HEK293 (cell line): ENCODE results near the gene MCUR1.

Experiments
- CTCF ChIA-PET: fragments of 350-600 bp; formaldehyde crosslinking; extraction: SDS; loops from one replicate; lab custom pipeline; 2021; ENCODE audit warnings: antibody characterized with exemption; lab: Yijun Ruan, JAX
- POLR2A ChIA-PET: fragments of 300-600 bp; formaldehyde crosslinking; extraction: SDS; loops from one replicate; lab custom pipeline; 2020; ENCODE audit warnings: antibody characterized with exemption, inconsistent platforms; lab: Yijun Ruan, JAX
- H3K27ac ChIP-seq: fragments of 200-500 bp; sonication (Bioruptor generic); 2 replicates; pipeline ENCODE4 v1.5.1; 2014; ENCODE audit warnings: low read depth, low read length, control low read depth, inconsistent platforms; ENCODE audit errors: extremely low read depth
- H3K36me3 ChIP-seq, 2 experiments: fragments of 200-500 bp in 1 of 2; sonication (Bioruptor generic) in 1 of 2; 1 replicate in 1 of 2; 2 replicates in 1 of 2; pipeline ENCODE4 v1.5.1; 2014 to 2017; ENCODE audit warnings: inconsistent platforms in 2 of 2, low read length in 2 of 2; ENCODE audit not compliant: control insufficient read depth in 2 of 2, insufficient read depth in 1 of 2
- H3K4me1 ChIP-seq: fragments of 200-500 bp; sonication (Bioruptor generic); 2 replicates; pipeline ENCODE4 v1.5.1; 2014; ENCODE audit warnings: mild to moderate bottlenecking, low read length, inconsistent platforms; ENCODE audit not compliant: control insufficient read depth, insufficient read depth
- H3K4me3 ChIP-seq: 2 replicates; pipeline ENCODE4 v1.5.1; 2011; ENCODE audit warnings: low read depth, mild to moderate bottlenecking, control low read depth, low read length, moderate library complexity
- H3K9me3 ChIP-seq: fragments of 200-500 bp; sonication (Bioruptor generic); 2 replicates; pipeline ENCODE4 v1.5.1; 2014; ENCODE audit warnings: low read depth, low read length, inconsistent platforms; ENCODE audit not compliant: control insufficient read depth, insufficient read depth
- BCL11A ChIP-seq: fragments of 450-650 bp; formaldehyde crosslinking; IDR thresholded peaks from 2 replicates; pipeline ENCODE4 v1.5.1; 2016; ENCODE audit warnings: low read depth, missing biosample characterization, missing genetic modification characterization
- GFI1B ChIP-seq: fragments of 450-650 bp; formaldehyde crosslinking; IDR thresholded peaks from 2 replicates; pipeline ENCODE4 v1.5.1; 2016; ENCODE audit warnings: missing biosample characterization, missing genetic modification characterization
- MEIS1 ChIP-seq: sonication (generic); formaldehyde crosslinking; IDR thresholded peaks from 2 replicates; pipeline ENCODE4 v1.8.1; 2022; ENCODE audit warnings: missing genetic modification reagents, mild to moderate bottlenecking, borderline replicate concordance
- MYNN ChIP-seq: fragments of 450-650 bp; formaldehyde crosslinking; IDR thresholded peaks from 2 replicates; pipeline ENCODE4 v1.5.1; 2016; ENCODE audit warnings: missing biosample characterization, missing genetic modification characterization, borderline replicate concordance
- OSR2 ChIP-seq: fragments of 450-650 bp; formaldehyde crosslinking; IDR thresholded peaks from 2 replicates; pipeline ENCODE4 v1.5.1; 2016; ENCODE audit warnings: missing biosample characterization, missing genetic modification characterization
- OVOL3 ChIP-seq: fragments of 450-650 bp; formaldehyde crosslinking; IDR thresholded peaks from 2 replicates; pipeline ENCODE4 v1.5.1; 2016; ENCODE audit warnings: missing biosample characterization, missing genetic modification characterization
- SCRT2 ChIP-seq: fragments of 450-650 bp; formaldehyde crosslinking; IDR thresholded peaks from 2 replicates; pipeline ENCODE4 v1.5.1; 2016; ENCODE audit warnings: missing biosample characterization, missing genetic modification characterization
- SP3 ChIP-seq: fragments of 450-650 bp; formaldehyde crosslinking; IDR thresholded peaks from 2 replicates; pipeline ENCODE4 v1.5.1; 2016; ENCODE audit warnings: missing biosample characterization, missing genetic modification characterization
- ZEB2 ChIP-seq: fragments of 450-650 bp; formaldehyde crosslinking; IDR thresholded peaks from 2 replicates; pipeline ENCODE4 v1.5.1; 2016; ENCODE audit warnings: missing biosample characterization, missing genetic modification characterization
- ZFHX2 ChIP-seq: fragments of 450-650 bp; formaldehyde crosslinking; conservative IDR thresholded peaks from 2 replicates; pipeline ENCODE4 v1.5.1; 2016; ENCODE audit warnings: missing biosample characterization, missing genetic modification characterization
- ZFP37 ChIP-seq: fragments of 450-650 bp; formaldehyde crosslinking; IDR thresholded peaks from 2 replicates; pipeline ENCODE4 v1.5.1; 2016; ENCODE audit warnings: missing biosample characterization, missing genetic modification characterization
- ZNF121 ChIP-seq: fragments of 450-650 bp; formaldehyde crosslinking; IDR thresholded peaks from 2 replicates; pipeline ENCODE4 v1.5.1; 2016; ENCODE audit warnings: missing biosample characterization, missing genetic modification characterization
- ZNF239 ChIP-seq: fragments of 450-650 bp; formaldehyde crosslinking; IDR thresholded peaks from 2 replicates; pipeline ENCODE4 v1.5.1; 2016; ENCODE audit warnings: missing biosample characterization, missing genetic modification characterization
- ZNF302 ChIP-seq: fragments of 450-650 bp; formaldehyde crosslinking; IDR thresholded peaks from 2 replicates; pipeline ENCODE4 v1.5.1; 2016; ENCODE audit warnings: missing biosample characterization, missing genetic modification characterization, low read depth
- ZNF324 ChIP-seq: fragments of 450-650 bp; formaldehyde crosslinking; IDR thresholded peaks from 2 replicates; pipeline ENCODE4 v1.5.1; 2016; ENCODE audit warnings: missing biosample characterization, missing genetic modification characterization
- ZNF510 ChIP-seq: fragments of 450-650 bp; formaldehyde crosslinking; IDR thresholded peaks from 2 replicates; pipeline ENCODE4 v1.5.1; 2018; ENCODE audit warnings: mild to moderate bottlenecking, missing genetic modification characterization, missing biosample characterization; ENCODE audit not compliant: insufficient replicate concordance
- ZNF514 ChIP-seq: fragments of 450-650 bp; formaldehyde crosslinking; IDR thresholded peaks from 2 replicates; pipeline ENCODE4 v1.5.1; 2016; ENCODE audit warnings: missing biosample characterization, missing genetic modification characterization
- ZNF549 ChIP-seq: fragments of 450-650 bp; IDR thresholded peaks from 2 replicates; pipeline ENCODE4 v1.5.1; 2018; ENCODE audit warnings: missing biosample characterization, missing genetic modification characterization, mild to moderate bottlenecking, inconsistent platforms, moderate library complexity
- ZNF585B ChIP-seq: fragments of 450-650 bp; formaldehyde crosslinking; IDR thresholded peaks from 2 replicates; pipeline ENCODE4 v1.5.1; 2016; ENCODE audit warnings: missing biosample characterization, missing genetic modification characterization
- ZNF621 ChIP-seq: fragments of 450-650 bp; formaldehyde crosslinking; IDR thresholded peaks from 2 replicates; pipeline ENCODE4 v1.5.1; 2017; ENCODE audit warnings: missing biosample characterization, missing genetic modification characterization
- ZNF747 ChIP-seq: fragments of 450-650 bp; formaldehyde crosslinking; IDR thresholded peaks from 2 replicates; pipeline ENCODE4 v1.5.1; 2016; ENCODE audit warnings: missing biosample characterization, missing genetic modification characterization
- ZNF76 ChIP-seq: fragments of 450-650 bp; formaldehyde crosslinking; IDR thresholded peaks from 2 replicates; pipeline ENCODE4; 2016; ENCODE audit warnings: low read depth, missing biosample characterization, missing genetic modification characterization, borderline replicate concordance
- ZNF768 ChIP-seq: fragments of 450-650 bp; formaldehyde crosslinking; IDR thresholded peaks from 2 replicates; pipeline ENCODE4 v1.5.1; 2018; ENCODE audit warnings: missing biosample characterization, mild to moderate bottlenecking, missing genetic modification characterization
- ZNF791 ChIP-seq: fragments of 450-650 bp; formaldehyde crosslinking; IDR thresholded peaks from 2 replicates; pipeline ENCODE4 v1.5.1; 2016; ENCODE audit warnings: missing biosample characterization, missing genetic modification characterization
- ZNF792 ChIP-seq: fragments of 450-650 bp; formaldehyde crosslinking; IDR thresholded peaks from 2 replicates; pipeline ENCODE4 v1.5.1; 2016; ENCODE audit warnings: missing biosample characterization, missing genetic modification characterization
- ZNF843 ChIP-seq: fragments of 450-650 bp; formaldehyde crosslinking; IDR thresholded peaks from 2 replicates; pipeline ENCODE4 v1.5.1; 2016; ENCODE audit warnings: missing biosample characterization, missing genetic modification characterization
- ZSCAN23 ChIP-seq: fragments of 450-650 bp; formaldehyde crosslinking; IDR thresholded peaks from 2 replicates; pipeline ENCODE4 v1.5.1; 2016; ENCODE audit warnings: missing biosample characterization, missing genetic modification characterization
- TF ChIP-seq, protein P1 (sequence below): fragments of 450-650 bp; formaldehyde crosslinking; IDR thresholded peaks from 2 replicates; pipeline ENCODE4 v1.5.1; 2016; ENCODE audit warnings: missing biosample characterization, missing genetic modification characterization, low read depth
- TF ChIP-seq, protein P2 (sequence below): fragments of 450-650 bp; formaldehyde crosslinking; IDR thresholded peaks from 2 replicates; pipeline ENCODE4 v1.5.1; 2017; ENCODE audit warnings: missing biosample characterization, mild to moderate bottlenecking, missing genetic modification characterization, moderate library complexity
- TF ChIP-seq, protein P3 (sequence below): fragments of 450-650 bp; formaldehyde crosslinking; conservative IDR thresholded peaks from 2 replicates; pipeline ENCODE4 v1.5.1; 2016; ENCODE audit warnings: low read depth, missing biosample characterization, missing genetic modification characterization

The MCUR1 gene

DNA sequence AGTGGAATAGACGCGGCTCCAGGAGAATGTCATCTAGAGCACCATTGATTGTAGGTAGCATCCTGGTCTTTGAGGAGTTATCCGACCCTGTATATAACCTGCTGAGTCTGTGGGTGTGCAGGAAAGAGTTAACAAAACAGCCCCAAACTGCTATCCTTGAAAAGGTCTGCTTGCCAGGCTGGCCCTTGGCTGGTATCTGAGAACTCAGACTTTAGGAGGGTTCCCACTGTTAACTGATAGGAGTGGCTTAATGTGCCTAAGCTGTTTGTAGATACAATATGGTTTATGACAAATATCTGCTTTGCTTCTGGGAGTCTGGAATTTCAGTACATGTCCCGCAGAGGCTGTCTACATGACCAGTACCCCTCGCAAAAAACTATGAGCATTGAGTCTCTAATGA, 27.6 kb upstream of the MCUR1 start:
- H3K9me3 ChIP-seq: no peaks in the 10 kb centered on the region
- CTCF ChIA-PET: interaction anchor here (0.6 kb wide), 1 partner anchor 472 kb away, joined by 4 read pairs; no protein-coding TSS in a partner anchor
- H3K27ac ChIP-seq: no peak overlapping the region
- no peaks in the 10 kb centered on the region for H3K4me1 ChIP-seq
- no peak overlapping the region for H3K4me3 ChIP-seq
- H3K36me3 ChIP-seq: no peaks in the 10 kb centered on the region
- POLR2A ChIA-PET: no interaction called here
- TF ChIP-seq ZNF621 (tag by site-specific recombination): no peak
- TF ChIP-seq GFI1B: no peak
- TF ChIP-seq ZNF302 (tag by site-specific recombination): no peak
- no peak for TF ChIP-seq ZNF768 (tag by site-specific recombination)
- no peak for TF ChIP-seq ZNF239 (tag by site-specific recombination)
- no peak for TF ChIP-seq ZNF747
- TF ChIP-seq, protein P1, sequence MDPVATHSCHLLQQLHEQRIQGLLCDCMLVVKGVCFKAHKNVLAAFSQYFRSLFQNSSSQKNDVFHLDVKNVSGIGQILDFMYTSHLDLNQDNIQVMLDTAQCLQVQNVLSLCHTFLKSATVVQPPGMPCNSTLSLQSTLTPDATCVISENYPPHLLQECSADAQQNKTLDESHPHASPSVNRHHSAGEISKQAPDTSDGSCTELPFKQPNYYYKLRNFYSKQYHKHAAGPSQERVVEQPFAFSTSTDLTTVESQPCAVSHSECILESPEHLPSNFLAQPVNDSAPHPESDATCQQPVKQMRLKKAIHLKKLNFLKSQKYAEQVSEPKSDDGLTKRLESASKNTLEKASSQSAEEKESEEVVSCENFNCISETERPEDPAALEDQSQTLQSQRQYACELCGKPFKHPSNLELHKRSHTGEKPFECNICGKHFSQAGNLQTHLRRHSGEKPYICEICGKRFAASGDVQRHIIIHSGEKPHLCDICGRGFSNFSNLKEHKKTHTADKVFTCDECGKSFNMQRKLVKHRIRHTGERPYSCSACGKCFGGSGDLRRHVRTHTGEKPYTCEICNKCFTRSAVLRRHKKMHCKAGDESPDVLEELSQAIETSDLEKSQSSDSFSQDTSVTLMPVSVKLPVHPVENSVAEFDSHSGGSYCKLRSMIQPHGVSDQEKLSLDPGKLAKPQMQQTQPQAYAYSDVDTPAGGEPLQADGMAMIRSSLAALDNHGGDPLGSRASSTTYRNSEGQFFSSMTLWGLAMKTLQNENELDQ: no peak
- no peak for TF ChIP-seq OVOL3 (tag by site-specific recombination)
- TF ChIP-seq MEIS1: no peak
- TF ChIP-seq ZNF324 (tag by site-specific recombination): no peak
- TF ChIP-seq ZEB2 (tag by site-specific recombination): no peak
- TF ChIP-seq, protein P2, sequence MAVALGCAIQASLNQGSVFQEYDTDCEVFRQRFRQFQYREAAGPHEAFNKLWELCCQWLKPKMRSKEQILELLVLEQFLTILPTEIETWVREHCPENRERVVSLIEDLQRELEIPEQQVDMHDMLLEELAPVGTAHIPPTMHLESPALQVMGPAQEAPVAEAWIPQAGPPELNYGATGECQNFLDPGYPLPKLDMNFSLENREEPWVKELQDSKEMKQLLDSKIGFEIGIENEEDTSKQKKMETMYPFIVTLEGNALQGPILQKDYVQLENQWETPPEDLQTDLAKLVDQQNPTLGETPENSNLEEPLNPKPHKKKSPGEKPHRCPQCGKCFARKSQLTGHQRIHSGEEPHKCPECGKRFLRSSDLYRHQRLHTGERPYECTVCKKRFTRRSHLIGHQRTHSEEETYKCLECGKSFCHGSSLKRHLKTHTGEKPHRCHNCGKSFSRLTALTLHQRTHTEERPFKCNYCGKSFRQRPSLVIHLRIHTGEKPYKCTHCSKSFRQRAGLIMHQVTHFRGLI (tag by site-specific recombination): no peak
- TF ChIP-seq BCL11A (tag by site-specific recombination): no peak

DNA sequence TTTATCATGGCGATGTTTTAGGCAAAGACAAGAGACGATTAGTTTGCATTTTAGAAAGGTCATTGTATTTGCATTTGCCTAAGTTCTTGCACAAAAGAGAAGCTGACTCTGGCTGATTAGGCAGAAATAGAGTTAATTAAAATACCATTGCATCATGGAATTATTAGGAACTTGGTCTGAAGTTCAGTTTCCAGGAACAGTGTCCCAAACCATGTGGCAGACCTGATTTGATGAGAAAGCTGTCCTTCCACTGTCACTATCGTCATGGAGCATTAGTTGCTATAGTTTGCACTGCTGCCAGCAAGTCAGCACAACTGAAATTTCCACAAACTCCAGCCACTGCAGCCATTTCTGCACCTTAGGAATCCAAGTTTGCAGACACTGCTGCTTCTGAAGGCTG, 24.3 kb upstream of the MCUR1 start:
- TF ChIP-seq ZFP37 (tag by site-specific recombination) (no peak), ZNF843 (tag by site-specific recombination) (no peak), OSR2 (tag by site-specific recombination) (no peak), ZNF121 (tag by site-specific recombination) (no peak), ZNF585B (tag by site-specific recombination) (no peak), ZSCAN23 (tag by site-specific recombination) (no peak), ZFHX2 (no peak), ZNF792 (tag by site-specific recombination) (no peak), ZNF791 (tag by site-specific recombination) (no peak), MYNN (no peak), ZNF76 (tag by site-specific recombination) (no peak), ZNF510 (tag by site-specific recombination) (no peak), SP3 (tag by site-specific recombination) (no peak), ZNF239 (tag by site-specific recombination) (no peak), ZNF324 (tag by site-specific recombination) (no peak), SCRT2 (no peak), ZNF549 (tag by site-specific recombination) (no peak), ZNF514 (tag by site-specific recombination) (no peak)
- TF ChIP-seq, protein P3, sequence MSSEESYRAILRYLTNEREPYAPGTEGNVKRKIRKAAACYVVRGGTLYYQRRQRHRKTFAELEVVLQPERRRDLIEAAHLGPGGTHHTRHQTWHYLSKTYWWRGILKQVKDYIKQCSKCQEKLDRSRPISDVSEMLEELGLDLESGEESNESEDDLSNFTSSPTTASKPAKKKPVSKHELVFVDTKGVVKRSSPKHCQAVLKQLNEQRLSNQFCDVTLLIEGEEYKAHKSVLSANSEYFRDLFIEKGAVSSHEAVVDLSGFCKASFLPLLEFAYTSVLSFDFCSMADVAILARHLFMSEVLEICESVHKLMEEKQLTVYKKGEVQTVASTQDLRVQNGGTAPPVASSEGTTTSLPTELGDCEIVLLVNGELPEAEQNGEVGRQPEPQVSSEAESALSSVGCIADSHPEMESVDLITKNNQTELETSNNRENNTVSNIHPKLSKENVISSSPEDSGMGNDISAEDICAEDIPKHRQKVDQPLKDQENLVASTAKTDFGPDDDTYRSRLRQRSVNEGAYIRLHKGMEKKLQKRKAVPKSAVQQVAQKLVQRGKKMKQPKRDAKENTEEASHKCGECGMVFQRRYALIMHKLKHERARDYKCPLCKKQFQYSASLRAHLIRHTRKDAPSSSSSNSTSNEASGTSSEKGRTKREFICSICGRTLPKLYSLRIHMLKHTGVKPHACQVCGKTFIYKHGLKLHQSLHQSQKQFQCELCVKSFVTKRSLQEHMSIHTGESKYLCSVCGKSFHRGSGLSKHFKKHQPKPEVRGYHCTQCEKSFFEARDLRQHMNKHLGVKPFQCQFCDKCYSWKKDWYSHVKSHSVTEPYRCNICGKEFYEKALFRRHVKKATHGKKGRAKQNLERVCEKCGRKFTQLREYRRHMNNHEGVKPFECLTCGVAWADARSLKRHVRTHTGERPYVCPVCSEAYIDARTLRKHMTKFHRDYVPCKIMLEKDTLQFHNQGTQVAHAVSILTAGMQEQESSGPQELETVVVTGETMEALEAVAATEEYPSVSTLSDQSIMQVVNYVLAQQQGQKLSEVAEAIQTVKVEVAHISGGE (tag by site-specific recombination): no peak
- no peaks in the 10 kb centered on the region for H3K9me3 ChIP-seq
- H3K27ac ChIP-seq: no peak overlapping the region
- no peaks in the 10 kb centered on the region for H3K36me3 ChIP-seq
- CTCF ChIA-PET: no interaction called here
- no peak overlapping the region for H3K4me3 ChIP-seq
- no peaks in the 10 kb centered on the region for H3K4me1 ChIP-seq
- POLR2A ChIA-PET: no interaction called here
